ENCODE measurements around the gene CIDEA. TPM values are rescaled to one million over a fixed set of nuclear protein-coding genes. Genes with fewer than 3 reads are reported as not detected.
A peak's percentile ranks its signal among the peaks of the same experiment; 100 is the strongest.

The CIDEA gene
- total RNA-seq, 1 donor from 2014 or later = not detected

DNA sequence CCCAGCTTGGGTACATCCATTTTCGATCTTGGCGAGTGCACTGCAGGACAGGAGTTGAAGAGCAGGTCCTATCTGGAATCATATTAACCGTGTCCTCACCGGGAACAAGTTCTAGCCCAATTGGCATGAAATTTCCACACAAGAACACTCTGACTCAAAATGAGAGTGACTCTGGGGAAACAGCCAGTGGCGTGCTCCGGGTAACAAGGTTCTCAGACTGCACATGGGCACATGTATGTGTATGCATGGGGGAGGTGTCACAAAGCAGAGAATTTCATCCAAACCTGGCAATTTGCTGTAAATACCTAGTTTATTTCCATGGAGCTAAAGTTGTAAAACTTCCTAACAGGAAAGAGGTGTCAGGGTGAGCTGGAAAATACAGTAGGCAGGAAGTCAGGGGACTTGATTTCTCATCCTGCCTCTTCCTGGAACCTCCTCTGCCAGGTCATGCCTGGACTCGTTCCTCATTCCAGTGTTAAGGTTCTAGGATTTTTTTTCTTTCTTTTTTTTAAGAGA lies 55.6 kb downstream of the CIDEA start:
- TF ChIP-seq, protein P1, sequence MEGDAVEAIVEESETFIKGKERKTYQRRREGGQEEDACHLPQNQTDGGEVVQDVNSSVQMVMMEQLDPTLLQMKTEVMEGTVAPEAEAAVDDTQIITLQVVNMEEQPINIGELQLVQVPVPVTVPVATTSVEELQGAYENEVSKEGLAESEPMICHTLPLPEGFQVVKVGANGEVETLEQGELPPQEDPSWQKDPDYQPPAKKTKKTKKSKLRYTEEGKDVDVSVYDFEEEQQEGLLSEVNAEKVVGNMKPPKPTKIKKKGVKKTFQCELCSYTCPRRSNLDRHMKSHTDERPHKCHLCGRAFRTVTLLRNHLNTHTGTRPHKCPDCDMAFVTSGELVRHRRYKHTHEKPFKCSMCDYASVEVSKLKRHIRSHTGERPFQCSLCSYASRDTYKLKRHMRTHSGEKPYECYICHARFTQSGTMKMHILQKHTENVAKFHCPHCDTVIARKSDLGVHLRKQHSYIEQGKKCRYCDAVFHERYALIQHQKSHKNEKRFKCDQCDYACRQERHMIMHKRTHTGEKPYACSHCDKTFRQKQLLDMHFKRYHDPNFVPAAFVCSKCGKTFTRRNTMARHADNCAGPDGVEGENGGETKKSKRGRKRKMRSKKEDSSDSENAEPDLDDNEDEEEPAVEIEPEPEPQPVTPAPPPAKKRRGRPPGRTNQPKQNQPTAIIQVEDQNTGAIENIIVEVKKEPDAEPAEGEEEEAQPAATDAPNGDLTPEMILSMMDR (IDR thresholded peaks at IDR 0.05) = no peak
- Histone ChIP-seq H3K36me3 (peaks cover 25 to 39% of the 10 kb centered on the region in 2 donors), H3K9me3 (peaks cover 5 to 14% of the 10 kb centered on the region in 2 donors), H3K4me3 (peak overlapping the region; percentile 72 to 95), H3K27ac (peak overlapping the region; percentile 97 to 98), H3K4me1 (peaks cover 20 to 21% of the 10 kb centered on the region in 2 donors), H3K27me3 (no peaks in the 10 kb centered on the region)
- DNase-seq (ENCODE audit: low spot score in 2 of 2) = peak in 1 of 2 donors; percentile 61
- intact Hi-C loops (cut with DNase I) = loop anchor here (2.0 to 10.0 kb wide), 3 partner anchors 31 to 575 kb away; partner anchors contain the start of genes CHMP1B and PTPN2

DNA sequence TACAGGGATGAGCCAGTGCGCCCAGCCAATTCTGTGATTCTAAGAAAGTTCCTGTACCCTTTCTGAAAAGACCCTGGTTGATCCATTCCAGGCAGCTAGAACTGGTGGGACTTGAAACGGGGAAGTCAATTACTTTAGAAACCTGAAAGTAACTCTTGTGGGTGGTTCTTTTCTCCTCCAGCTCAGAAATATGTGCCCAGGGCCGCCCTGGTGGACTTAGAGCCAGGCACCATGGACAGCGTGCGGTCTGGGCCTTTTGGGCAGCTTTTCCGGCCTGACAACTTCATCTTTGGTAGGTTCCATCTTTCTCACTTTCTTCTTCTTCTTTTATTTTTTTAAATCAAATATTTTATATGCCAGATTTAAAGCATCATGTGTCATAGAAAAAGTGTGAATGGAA lies 56.6 kb downstream of the CIDEA start:
- H3K4me1 ChIP-seq = peaks cover 21 to 30% of the 10 kb centered on the region in 2 donors
- intact Hi-C loops (cut with DNase I) = loop anchor here (10.0 kb wide), 1 partner anchor 574 kb away; the partner anchor contains the start of gene PTPN2
- no peaks in the 10 kb centered on the region for H3K27me3 ChIP-seq
- TF ChIP-seq, protein P1 (IDR thresholded peaks at IDR 0.05) = no peak
- DNase-seq (ENCODE audit: low spot score in 2 of 2) = peak in 1 of 2 donors; percentile 33
- peak overlapping the region in 1 of 2 donors; percentile 98 for H3K27ac ChIP-seq
- H3K9me3 ChIP-seq = peaks cover 5 to 14% of the 10 kb centered on the region in 2 donors
- peaks cover 25 to 39% of the 10 kb centered on the region in 2 donors for H3K36me3 ChIP-seq
- peak overlapping the region in 1 of 2 donors; percentile 95 for H3K4me3 ChIP-seq

DNA sequence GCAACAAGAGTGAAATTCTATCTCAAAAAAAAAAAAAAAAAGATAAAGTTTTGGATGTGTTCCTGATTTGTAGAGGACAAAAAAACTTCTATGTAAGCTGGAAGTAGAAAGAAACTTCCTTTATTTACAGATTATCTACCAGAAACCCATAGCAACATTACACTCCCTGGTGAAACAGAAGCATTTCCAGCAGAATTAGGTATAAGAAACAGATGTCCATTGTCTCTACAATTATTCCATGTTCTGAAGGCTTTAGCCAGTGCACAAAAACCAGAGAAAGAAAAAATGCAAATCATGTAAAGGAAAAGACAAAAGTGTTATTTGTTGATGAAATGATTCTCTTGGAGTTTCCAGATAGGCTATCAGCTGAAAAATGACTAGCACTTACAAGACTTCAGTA lies 58.8 kb downstream of the CIDEA start:
- Histone ChIP-seq H3K27ac (peak overlapping the region; percentile 60), H3K4me3 (no peak overlapping the region), H3K36me3 (peaks cover 25 to 48% of the 10 kb centered on the region in 2 donors), H3K27me3 (no peaks in the 10 kb centered on the region), H3K9me3 (peaks cover 5 to 14% of the 10 kb centered on the region in 2 donors), H3K4me1 (peaks cover 19 to 48% of the 10 kb centered on the region in 2 donors)
- intact Hi-C loops (cut with DNase I) = loop anchor here (10.0 kb wide), 1 partner anchor 572 kb away; the partner anchor contains the start of gene PTPN2
- TF ChIP-seq, protein P1 (IDR thresholded peaks at IDR 0.05) = no peak
- DNase-seq (ENCODE audit: low spot score in 2 of 2) = no peak

DNA sequence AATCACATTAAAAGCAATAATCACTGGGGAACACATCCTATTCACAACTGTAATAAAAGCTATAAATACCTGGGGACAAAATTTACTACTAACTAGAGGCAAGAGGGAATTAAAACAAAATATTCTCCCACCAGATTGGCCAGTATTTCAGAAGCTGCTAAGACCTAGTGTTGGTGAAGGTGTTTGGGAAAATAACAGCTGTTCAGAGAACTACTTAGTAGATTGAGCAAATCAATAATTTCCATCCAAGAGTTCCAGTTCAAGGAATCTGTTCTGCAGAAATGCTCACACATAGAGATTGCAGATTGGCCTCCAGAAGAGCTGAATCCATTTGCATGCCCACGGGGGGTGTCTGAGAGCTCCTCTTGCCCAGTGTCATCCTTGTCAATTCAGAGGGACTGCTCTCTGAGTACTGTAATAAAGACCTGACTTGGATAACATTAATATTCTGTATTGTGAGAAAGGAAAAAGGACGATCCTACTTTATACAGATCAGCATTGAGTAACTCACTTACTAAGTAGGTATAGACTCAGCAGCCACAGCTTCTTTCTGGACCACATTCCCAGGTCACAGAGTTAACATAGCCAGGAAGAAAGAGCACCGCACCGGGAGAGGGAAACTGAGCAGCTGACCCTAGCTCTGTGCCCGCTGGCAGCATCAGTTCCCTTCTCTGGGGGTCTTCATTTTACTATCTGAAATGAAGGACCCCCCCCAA lies 59.5 kb downstream of the CIDEA start:
- intact Hi-C loops (cut with DNase I) = loop anchor here (10.0 kb wide), 1 partner anchor 571 kb away; the partner anchor contains the start of gene PTPN2
- TF ChIP-seq, protein P1 (IDR thresholded peaks at IDR 0.05) = no peak
- no peak for DNase-seq (ENCODE audit: low spot score in 2 of 2)
- H3K27me3 ChIP-seq = no peaks in the 10 kb centered on the region
- H3K4me1 ChIP-seq = peaks cover 19 to 51% of the 10 kb centered on the region in 2 donors
- no peak overlapping the region for H3K4me3 ChIP-seq
- H3K9me3 ChIP-seq = peaks cover 5 to 14% of the 10 kb centered on the region in 2 donors
- H3K36me3 ChIP-seq = peaks cover 25 to 48% of the 10 kb centered on the region in 2 donors
- H3K27ac ChIP-seq = peak overlapping the region; percentile 60

DNA sequence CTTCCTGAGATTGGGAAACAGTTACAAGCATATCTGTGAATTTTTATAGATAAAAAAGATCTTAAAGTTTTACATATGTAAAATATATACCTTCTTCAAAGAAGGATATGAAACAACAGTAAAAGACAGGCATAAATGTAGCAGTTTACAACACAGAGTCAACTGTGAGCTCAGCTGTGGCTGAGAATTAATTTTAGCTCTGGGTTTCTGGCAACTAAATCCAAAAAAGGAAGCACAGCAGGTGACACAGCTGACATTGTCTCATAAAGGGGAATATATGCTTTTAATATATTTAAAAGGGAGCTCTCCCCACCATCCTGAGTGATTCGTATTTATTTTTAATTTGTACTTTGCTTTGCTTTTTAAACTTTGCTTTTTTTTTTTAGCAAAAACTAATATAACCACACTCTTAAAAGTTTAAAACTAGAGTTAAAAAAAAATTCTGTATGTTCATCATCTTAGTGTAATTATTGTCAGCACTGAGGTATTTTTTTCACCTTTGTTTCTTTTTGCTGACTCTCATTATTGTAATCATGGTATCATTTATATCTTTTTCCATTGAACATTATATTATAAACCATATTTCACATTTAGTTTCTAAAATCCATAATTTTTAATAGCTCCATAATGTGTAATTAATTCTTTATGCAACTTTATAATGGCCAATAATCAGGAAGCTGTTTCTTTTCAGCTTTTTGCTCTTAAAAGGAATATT lies 60.6 kb downstream of the CIDEA start:
- DNase-seq (ENCODE audit: low spot score in 2 of 2) = no peak
- Histone ChIP-seq H3K4me1 (peaks cover 14 to 46% of the 10 kb centered on the region in 2 donors), H3K27me3 (no peaks in the 10 kb centered on the region), H3K36me3 (peaks cover 25 to 53% of the 10 kb centered on the region in 2 donors), H3K9me3 (peaks cover 5 to 14% of the 10 kb centered on the region in 2 donors), H3K27ac (peak overlapping the region; percentile 60), H3K4me3 (no peak overlapping the region)
- TF ChIP-seq, protein P1 (IDR thresholded peaks at IDR 0.05) = no peak
- intact Hi-C loops (cut with DNase I) = loop anchor here (10.0 kb wide), 1 partner anchor 570 kb away; the partner anchor contains the start of gene PTPN2
